Measurements from ENCODE around the gene BPGM. TPM values are rescaled to one million over a fixed set of nuclear protein-coding genes. Genes with fewer than 3 reads are reported as not detected.
"Not testable (repeated sequence)": the region's sequence is repeated elsewhere in the genome, so short reads cannot be mapped to it uniquely, and the experiment has no call there.

Gene BPGM
- polyA plus RNA-seq, 1 donor, result 43.0 TPM

DNA sequence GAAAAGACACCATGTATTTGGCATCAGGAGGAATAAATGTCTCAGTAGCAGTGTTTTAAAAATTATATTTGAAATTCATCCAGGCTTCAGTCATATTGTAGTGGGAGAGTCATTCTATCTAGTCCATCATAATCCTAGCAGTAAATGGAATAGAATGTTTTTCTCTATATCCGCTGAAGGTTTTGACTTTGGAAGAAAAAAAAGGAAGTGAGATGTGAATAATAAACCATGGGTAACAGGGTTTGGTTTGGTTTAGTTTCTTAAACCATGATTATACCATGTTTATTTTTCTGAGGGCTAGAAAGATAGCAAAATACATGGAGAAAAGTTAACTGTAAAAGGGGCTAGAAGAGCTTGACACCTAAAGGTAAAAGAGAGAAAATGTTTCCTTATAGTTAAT is 16.4 kb upstream of the BPGM start:
- DNase-seq, result no peak

- no peak for DNase-seq
Observed at GRCh38 chr7:134630893-134631292, 15.8 kb upstream of the BPGM start.

- DNase-seq, result no peak
Observed at GRCh38 chr7:134632052-134632451, 14.6 kb upstream of the BPGM start.

- DNase-seq, result peak; percentile 25
Observed at GRCh38 chr7:134632937-134633540, 13.6 kb upstream of the BPGM start.

GRCh38 chr7:134636008-134636449 is 10.6 kb upstream of the BPGM start:
- no peak for DNase-seq

DNA sequence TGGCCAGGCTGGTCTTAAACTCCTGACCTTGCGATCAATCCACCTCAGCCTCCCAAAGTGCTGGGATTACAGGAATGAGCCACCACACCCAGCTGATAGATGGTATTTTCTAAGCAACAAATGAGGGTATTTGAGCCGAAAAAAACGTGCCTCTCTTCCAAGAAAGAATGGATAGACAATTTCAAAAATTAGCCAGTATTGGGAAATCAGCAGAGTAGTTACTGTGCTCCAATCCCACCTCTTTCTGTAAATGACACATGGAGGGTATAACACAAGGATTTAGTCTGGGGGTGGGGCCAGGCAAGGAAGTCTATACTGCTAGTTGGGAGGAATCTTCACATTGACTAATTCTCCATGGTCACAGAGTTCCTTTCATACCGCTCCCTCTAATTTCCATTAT is 9.2 kb upstream of the BPGM start:
- DNase-seq, result no peak

DNA sequence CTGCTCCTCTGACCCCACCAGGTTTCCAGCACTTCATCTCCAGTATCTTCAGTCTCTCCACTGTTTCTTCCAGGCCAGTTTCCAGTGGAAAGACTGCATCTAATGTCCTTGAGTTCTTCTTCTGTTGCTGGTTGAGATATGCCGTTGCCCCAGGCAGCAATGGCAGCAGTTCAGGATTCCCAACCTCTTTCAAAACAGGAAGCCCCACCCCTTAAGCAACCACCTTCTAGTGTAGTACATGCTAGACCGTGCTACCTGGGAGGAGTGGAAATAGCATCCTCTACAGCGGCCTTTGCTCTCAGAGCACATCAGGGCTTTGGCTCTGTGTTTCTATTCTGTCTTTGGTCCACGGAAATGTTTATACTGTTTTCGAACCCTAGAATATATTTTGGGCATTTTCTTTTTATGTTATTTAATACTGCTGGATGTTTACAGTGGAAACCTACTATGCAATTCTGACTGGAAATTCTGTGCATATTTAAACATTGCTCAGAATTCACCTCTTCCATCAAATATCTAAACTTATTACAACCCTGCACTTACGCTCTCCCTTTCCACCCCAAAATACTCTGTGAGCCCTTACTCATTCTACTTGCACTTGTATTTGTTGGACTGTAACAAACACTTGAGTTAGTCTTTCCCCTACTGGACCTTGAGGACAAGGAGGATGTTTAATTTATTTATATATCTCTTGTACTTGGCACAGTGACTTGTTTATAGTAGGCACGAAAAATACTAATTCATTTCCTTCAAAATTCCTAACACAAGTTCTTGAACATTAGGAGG is 8.5 kb upstream of the BPGM start:
- DNase-seq, result no peak

- no peak for DNase-seq
Observed at GRCh38 chr7:134639061-134639460, 7.6 kb upstream of the BPGM start.

- DNase-seq, result no peak
Observed at GRCh38 chr7:134639683-134640279, 6.9 kb upstream of the BPGM start.

DNA sequence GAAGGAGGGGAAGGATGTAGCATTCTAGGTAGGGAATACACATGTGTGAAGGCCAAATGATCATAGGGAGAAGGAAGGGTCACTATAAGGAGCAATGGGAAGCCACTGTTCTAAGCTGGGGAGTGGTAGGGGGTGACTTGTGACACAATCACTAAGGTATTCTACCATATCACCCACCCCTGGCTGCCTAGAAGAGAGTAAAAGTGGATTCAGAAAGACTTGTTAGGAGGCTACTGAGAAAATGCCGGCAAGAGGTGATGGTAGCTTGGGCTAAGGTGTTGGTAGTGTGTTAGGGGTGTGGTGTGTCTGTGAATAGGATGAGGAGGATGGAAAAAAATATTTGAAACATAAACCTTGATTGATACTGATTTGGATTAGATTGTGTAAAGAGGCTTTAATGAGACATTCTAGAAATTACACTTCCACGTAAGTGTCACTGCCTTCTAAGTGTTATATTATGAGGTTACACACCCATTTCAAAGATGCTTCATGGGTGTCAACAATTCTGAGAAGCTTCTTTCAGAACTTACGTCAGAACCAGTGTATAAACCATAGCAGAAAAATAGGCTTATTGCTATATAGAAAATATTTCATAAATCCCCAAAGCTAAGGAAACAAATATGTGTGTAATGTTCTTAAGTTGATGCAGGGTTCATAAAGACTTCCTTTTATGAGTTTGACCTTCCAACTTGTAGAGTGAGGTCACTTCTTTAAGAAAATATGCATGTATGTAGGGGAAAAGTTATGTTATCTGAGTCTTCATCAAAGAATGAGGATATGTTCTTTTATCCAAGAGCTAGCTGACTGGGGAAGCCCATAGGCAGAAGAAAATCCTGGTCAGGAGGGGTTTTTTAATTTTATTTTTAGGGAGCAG is 5.6 kb upstream of the BPGM start:
- DNase-seq, result no peak

DNA sequence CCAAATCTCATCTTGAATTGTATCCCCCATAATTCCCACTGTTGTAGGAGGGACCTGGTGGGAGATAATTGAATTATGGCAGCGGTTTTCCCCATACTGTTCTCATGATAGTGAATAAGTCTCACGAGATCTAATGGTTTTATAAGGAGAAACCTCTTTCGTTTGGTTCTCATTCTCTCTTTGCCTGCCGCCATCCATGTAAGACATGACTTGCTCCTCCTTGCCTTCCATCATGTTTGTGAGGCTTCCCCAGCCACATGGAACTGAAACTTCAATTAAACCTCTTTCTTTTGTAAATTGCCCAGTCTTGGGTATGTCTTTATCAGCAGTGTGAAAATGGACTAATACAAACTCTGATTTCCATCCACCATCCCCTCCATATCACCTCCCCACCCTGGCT is 4.7 kb upstream of the BPGM start:
- DNase-seq, result not testable (repeated sequence)

DNA sequence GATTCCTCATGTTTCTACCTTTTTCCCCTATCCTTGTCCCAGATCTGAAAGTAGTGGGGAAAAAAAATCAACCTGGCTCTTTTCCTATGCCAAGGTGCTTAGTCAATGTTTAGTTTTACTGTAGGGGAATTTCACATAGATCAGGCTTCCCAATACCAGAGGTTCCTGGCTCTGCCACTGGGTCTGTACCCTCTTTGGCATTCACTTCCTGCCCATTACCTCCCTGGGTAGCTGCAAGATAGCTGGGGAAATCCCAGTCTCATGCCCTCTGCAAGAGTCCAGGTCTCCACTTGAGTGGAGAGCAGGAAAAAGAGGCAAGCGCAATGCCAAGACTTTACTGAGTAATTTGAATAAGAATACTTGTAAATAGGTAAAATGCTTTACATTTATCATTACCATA is 3.5 kb upstream of the BPGM start:
- DNase-seq, result no peak

DNA sequence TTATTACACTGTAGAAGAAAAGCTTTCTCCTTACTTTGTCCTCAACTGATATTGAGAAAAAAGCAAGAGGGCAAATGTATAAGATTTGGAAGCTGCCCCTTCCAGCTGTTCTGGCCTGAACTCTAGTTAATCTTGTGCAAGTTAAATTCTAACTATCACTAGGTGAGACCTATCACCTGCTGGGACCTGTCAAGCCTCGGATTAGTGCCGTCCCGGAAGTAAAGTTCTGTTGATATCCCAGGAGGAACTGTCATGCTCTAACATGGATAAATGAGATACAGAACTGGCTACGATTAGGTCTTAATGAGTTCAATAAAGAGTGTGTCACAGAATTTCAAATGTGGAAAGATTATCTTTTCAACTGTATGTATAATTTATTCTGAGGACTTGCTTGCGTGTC is 1.2 kb upstream of the BPGM start:
- no peak for DNase-seq

DNA sequence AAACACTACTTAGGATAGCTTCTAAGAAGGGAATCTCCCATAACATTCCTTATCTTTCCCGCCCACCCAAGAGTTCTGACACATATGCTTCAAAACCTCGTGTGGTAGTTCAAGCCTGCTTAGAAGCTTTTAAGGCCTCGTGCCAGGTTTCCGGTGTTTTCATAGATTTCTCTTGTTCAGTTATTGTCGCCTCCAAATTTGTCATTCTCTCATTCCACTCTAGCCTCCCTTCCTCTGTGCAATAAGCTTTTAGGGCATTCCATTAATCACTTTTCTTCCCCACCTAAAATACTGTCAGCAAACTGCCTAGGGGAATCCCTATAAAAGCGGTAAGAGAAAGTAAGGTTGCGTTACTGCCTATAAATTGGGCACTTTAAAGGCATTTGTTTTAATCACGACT is 718 bp upstream of the BPGM start:
- DNase-seq, result peak; percentile 15

- DNase-seq, result no peak
Observed at GRCh38 chr7:134648456-134648855, 1.8 kb downstream of the BPGM start.

DNA sequence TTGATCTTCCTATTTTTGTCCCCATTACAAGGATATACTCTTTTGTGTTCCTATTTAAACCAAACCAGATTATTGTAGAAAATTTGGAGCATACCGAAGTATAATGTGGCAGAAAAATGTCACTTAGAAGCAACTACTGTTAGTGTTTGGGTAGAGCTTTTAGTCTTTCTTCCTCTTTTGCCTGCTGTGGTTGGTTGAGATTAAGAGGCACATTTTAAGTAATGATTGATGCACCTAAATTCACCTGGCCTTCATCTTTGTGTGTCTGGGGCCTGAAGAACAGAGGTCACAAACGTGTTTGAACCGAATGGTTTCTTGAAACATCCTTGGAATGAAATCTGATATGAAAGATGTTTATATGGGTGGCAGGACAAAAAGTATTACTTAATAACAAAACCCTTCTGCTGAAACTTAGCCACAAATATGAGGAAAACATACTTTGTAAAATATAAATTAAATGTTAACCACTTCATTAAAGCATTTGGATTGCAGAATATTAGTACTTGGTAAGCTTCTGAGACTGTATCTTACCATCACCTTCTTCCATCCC is 2.6 kb downstream of the BPGM start:
- DNase-seq, result no peak

GRCh38 chr7:134651991-134652390 is 5.3 kb downstream of the BPGM start:
- no peak for DNase-seq

- DNase-seq, result no peak
Observed at GRCh38 chr7:134654104-134654775, 7.6 kb downstream of the BPGM start.

DNA sequence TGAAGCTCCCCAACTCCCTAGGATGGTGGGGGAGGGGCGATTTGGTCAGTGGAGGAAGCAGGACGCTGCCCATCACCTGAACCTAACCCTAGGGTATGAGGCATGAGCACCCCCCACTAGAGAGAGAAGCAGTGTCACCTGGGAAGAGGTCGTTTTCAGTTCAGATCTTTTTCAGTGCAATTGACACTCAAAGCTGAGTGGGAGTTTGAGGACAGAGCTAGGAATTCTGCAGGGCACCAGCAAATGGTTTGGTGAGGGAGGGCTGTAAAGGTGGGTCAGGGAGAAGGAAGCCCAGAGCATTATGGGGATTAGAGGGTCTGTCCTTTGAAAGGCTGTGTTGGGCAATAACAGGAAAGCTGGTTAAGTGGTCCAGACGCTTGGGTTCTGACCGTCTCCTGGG is 10.9 kb downstream of the BPGM start:
- peak; percentile 31 for DNase-seq

DNA sequence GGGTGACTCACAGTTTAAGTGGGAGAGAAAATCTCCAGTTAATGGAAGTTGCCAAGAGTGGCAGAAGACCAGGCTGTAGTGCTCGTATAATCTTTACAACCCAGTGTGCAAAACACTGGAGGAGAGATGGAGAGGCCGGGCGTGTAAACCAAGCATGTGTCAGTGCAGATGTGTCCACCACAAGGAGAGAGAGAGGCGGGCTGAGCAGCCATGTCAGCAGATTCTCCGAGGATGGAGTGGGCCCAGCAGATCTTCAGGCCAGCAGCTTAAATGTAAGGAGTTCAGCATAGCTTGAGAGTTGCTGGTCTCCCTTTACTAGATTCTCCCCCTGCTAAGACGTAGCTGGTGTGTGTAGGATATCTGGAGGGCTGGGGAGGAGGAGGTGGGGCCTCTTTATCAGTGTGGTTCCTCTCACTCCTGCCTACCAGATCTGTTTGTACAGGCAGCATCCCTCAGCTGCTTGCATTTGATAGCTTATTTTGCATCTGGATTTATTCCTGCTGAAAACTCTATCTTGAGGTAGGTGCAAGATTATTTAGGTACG is 13.7 kb downstream of the BPGM start:
- no peak for DNase-seq

- DNase-seq, result no peak
Observed at GRCh38 chr7:134660961-134661376, 14.3 kb downstream of the BPGM start.
